Endometrial microvascular endothelial cells (primary cell): ENCODE measurements around the gene CNTRL. TPM values are rescaled to one million over a fixed set of nuclear protein-coding genes. Genes with fewer than 3 reads are reported as not detected.
"Not testable (repeated sequence)": the region's sequence is repeated elsewhere in the genome, so short reads cannot be mapped to it uniquely, and the experiment has no call there.

Source experiments
- in situ Hi-C: cut with HindIII; loops from 2 replicates; pipeline ENCODE4 v1.10.0; 2017; ENCODE audit warnings: low sequenced_read_pairs, low pct_unique_long_range_greater_than_20kb; ENCODE audit errors: inconsistent ontology term
- total RNA-seq: library from RNA; depleted of rRNA; stranded (reverse); fragments of >200 nt; gene quantifications from one replicate; pipeline ENCODE4 v1.2.3, GENCODE V29; 2015; ENCODE audit errors: inconsistent ontology term

The CNTRL gene
- total RNA-seq, 1 donor from 2014 or later = 3.4 TPM

DNA sequence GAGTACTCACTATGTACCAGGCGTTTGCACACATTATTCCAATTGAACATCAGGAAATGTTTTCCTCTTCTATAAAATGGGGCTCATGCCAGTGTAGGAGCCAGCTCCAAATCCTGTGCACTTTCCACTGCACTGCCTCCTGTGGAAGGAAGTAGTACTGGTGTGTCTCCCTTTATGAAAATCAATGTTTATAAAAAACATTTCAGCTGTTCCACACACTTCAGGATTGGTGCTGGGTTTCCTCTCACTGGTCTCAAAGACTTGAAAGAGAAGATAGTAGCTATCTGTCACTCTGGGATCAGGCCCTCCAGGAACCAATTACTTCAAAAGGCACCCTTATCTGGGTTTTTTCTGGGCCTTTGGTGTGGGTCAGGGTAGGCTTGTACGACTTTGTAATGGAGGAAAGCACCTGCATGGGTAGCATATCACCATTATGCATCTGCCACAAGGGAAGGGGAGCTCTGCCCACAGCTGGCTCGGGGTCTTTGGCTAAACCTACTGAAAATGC, 94.4 kb downstream of the CNTRL start:
- in situ Hi-C loops = no loop called here

DNA sequence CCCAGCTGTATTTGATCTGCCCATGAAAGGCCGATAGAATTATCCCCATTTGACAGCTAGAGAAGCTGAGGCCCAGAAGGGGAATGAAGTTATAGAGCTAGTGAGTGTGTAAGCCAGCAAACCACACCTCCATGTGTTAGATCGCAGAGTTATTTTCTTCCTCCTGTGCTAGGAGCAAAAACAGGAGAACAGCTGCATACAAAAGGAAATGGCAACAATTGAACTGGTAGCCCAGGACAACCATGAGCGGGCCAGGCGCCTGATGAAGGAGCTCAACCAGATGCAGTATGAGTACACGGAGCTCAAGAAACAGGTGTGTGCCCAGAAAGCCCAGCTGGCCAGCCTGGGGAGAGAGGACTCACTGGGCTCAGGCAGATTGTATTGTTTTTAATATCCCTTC, 96.5 kb downstream of the CNTRL start:
- in situ Hi-C loops = no loop called here

DNA sequence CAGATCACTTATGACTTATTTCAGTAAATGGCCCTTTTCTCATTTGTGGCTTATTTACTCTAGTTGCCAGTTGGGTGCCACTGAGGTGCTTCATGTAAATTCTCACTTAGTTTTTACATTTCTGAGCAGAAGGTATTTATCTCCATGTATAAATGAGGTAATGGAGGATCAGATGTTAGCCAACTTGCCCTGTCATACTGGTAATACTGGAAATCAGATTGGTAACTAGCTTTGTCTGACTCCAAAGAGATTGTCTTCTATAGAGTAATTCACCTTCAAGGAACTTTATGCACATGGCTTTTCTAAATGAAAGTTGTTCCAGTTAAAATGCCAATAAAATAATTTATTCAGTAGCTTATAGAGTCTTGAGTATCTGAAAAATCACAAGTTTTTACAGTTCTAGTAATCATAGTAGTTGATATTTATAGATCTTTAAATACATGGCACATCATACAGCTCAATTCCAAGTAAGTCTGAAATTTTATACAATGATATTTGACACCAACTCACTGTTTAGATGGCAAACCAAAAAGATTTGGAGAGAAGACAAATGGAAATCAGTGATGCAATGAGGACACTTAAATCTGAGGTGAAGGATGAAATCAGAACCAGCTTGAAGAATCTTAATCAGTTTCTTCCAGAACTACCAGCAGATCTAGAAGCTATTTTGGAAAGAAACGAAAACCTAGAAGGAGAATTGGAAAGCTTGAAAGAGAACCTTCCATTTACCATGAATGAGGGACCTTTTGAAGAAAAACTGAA, 98.2 kb downstream of the CNTRL start:
- in situ Hi-C loops = no loop called here

GRCh38 chr9:121173501-121173900, 98.7 kb downstream of the CNTRL start:
- in situ Hi-C loops = no loop called here

DNA sequence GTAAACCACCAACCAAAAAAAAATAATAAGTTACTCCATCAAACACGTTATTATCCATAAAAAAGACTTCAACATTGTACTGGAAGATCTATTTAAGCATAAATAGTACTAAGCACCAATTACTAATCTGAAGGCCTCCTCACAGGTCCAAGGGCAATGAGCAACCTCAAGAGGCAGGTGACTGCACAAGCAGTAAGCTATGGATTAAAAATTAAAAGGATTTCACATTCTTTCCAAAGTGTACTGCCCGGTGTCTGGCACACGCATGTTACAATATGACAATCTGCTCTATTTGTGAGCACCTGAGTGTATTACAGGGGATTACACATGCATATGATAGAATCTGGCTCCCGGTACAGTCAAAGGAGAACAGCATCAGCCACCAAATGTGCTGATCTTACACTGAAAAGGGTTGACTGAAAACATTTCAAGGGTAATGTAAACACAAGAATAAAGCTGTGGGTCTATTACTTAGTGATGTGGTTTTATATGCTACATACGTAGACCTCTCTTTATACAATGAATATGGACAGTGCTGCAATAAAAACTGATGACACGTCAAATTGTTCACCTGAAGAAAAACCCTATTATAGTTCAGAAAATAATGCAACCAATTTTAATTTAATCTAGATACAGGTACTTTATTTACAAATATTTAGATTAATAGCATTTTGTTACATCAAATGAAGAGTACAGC, 104.1 kb downstream of the CNTRL start:
- in situ Hi-C loops = no loop called here

DNA sequence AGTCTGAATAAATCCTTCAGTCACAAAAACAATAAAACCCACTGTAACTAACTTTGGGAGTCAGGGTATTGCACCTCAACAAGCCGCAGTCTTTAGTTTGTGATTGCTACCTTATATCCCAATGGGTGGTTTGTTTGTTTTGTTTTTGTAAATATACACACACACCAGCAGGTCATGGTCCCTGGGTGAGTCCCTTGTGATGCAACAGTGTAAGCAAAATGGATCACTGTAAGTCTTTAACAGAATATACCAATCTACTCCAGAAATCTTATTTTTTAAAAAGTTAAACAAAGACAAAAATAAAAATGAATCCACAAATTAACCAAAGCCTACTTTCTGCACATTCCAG, 104.6 kb downstream of the CNTRL start:
- in situ Hi-C loops = not testable (repeated sequence)

DNA sequence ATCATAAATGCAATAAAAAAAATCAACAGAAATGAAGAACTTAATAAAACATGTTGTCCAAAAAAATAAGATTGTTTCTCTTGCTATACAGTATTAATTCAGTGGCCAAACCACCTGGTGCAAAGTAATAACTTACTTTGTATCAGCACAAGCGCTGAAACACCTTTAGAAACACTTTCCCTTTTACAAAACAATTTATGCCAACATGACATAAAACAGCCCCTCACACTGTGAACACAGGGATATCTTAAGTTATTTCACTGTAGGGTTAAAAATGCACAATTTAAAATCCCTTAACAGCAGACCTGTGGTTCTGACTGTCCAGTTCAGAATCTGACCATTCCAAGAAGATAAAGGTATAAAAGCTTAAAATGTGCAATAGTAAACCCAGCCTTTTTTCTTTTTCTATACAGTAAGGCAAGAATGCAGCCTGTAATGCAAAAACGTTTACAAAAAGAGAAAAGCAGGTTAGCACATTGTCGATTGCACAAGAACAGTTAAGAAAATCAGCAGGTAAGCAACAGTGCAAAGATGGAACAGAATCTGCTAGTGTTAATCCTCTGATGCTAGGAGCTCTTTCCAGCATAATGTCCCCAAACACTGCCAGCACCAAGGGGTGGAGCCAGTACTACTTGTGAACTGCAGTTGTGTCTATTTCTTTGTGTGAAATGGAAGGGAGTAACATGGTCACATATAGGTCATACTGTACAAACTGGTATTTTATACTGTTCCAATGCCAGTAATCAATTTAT, 105.4 kb downstream of the CNTRL start:
- in situ Hi-C loops = no loop called here

- in situ Hi-C loops = no loop called here
Observed at GRCh38 chr9:121182101-121182836, 107.5 kb downstream of the CNTRL start.

GRCh38 chr9:121182989-121183388, 108.2 kb downstream of the CNTRL start:
- in situ Hi-C loops = no loop called here

DNA sequence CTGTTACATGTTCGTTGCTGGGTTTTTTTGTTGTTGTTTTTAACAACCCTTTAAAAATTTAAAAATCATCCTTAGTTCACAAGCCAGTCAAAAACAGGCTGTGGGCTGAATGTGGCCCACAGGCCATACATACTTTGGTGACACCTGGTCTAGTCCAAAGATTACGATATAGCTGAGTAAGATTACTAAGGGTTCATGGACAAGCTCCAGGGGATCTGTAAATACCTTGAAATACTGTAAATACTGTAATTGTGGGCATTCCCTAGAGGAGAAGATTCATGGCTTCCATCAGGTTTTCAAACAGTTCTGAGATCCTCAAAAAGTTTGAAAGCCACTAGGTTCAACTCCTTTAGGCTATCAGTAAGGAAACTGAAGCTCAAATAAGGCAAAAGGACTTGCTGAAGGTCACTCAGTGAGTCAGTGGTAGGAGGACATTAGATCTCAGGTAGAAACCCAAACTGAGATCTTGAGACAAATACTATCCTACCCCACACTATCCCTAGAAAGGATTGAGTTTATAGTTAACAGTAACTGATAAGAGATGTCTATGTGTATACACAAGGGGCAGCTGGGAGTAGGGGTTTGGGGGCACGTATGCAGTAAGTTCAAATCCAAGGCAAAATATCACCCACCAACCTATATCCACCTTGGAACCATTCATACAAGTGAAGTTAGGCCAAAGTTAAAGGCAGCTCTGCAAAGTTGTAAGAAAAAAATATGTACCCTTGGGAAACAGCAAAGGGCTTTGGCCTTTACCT, 109.1 kb downstream of the CNTRL start:
- in situ Hi-C loops = no loop called here

GRCh38 chr9:121184463-121184862, 109.7 kb downstream of the CNTRL start:
- in situ Hi-C loops = no loop called here

DNA sequence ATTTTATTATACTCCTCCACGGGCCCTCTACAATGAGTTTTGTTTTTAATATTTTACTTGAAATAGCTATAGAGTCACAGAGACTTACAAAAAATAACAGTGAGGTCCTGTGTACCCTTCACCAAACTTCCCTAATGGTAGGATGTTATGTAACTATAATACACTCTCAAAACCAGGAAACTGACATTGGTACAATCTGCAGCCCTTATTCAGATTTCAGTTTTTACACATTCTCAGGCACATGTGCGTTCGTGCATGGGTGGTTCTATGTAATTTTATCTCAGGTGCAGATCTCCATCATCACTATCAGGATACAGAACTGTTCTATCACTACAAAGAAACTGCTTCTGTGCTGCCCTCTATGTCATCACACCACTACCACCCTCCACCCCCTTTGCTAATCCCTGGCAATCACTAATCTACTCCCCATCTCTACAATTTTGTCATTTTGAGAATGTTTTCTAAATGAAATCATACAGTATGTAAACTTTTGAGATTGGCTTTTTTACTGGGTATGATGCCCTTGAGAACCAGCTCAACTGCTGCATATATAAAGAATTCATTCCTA, 110.5 kb downstream of the CNTRL start:
- in situ Hi-C loops = no loop called here

DNA sequence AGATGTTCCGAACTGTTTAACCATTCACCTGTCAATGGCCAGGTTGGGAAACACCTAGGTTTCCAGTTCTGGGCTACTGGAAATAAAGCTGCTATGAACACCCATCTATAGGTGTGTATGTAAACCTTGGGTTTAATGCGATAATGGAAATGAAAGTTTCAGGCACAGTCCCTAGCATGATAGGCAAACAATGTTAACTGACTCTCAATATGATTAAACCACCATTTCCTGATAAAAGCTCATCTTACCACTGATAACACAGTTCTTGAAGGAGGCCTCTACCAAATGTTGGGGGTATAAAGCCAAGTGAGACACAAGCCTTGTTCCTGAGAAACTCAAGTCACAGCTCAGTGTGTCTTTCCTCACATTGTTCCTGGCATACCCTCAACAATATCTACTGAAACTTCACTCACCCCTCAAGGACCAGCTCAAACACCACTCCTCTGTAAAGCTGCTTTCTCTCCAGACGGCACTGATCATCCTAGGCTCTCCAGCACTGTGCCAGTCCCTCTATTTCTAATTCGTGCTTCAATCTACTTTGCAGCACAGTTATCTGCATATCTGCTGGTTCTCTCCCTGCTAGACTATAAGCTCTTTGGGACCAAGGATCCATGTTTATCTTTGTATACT, 111.1 kb downstream of the CNTRL start:
- in situ Hi-C loops = no loop called here

DNA sequence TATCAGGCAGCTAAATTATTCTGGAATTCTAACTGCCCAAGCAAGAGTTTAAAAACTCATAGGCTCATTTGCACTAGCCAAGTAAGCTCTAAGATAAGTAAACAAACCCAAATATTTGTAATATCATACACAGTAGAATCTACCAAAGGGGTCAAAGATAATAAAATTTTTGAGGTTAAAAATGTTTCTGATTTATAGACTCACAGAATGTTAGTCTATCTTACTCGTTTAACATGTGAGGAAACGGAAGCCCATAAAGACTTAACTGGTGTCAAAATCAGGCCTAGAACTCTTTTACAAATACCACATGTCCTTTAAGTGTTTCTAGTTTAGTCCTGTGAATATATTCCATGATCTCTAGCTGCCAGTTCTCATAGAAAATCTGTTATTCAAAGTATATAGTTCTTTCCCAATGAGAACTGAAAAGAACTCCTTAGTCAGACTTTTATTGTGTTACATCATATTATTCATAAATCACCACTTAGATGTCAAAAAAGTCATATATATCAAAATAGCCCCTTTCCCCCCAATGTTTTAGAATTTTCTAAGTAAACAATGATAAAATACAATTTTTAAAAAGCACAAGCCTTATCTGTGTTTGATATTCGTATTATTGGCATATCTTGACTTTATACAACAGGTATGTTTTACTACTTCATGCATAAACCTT, 113.0 kb downstream of the CNTRL start:
- in situ Hi-C loops = no loop called here

DNA sequence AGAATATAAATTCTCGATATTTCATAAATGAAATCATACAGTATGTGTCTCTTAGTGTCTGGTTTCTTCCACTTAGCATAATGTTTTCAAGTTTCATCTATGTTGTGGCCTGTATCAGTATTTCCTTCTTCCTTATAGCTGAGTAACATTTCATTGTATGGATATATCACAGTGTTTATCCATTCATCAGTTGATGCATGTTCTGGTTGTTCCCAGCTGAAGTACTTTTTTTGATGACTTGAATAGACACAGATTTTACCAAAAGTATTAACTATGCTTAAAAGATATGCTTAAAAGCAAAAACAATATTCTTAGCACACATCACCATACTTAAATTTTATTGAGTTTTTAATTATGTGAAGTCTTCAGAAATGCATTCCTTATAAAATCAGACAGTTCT, 114.3 kb downstream of the CNTRL start:
- in situ Hi-C loops = no loop called here

DNA sequence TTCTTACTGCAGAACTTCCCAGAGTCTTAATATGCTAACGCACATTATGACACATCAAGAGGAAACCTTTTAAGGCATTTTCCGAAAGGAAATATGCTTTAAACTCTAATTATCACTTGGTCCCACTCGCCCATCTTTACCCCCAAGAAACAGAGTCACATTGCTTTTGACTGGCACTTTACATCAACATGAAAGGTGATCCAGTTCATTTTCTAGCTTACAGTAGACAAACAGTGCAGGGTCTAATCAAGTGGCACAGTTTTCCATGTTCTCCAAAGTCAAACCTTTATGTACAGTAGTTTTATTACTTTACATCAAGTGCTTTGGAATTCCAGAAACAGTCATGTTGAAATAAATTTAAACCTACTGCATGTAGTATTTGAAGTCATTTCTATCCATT, 114.9 kb downstream of the CNTRL start:
- in situ Hi-C loops = no loop called here

- in situ Hi-C loops = no loop called here
Observed at GRCh38 chr9:121191235-121191634, 116.5 kb downstream of the CNTRL start.
